Measurements from ENCODE around the gene HLA-C.

DNA sequence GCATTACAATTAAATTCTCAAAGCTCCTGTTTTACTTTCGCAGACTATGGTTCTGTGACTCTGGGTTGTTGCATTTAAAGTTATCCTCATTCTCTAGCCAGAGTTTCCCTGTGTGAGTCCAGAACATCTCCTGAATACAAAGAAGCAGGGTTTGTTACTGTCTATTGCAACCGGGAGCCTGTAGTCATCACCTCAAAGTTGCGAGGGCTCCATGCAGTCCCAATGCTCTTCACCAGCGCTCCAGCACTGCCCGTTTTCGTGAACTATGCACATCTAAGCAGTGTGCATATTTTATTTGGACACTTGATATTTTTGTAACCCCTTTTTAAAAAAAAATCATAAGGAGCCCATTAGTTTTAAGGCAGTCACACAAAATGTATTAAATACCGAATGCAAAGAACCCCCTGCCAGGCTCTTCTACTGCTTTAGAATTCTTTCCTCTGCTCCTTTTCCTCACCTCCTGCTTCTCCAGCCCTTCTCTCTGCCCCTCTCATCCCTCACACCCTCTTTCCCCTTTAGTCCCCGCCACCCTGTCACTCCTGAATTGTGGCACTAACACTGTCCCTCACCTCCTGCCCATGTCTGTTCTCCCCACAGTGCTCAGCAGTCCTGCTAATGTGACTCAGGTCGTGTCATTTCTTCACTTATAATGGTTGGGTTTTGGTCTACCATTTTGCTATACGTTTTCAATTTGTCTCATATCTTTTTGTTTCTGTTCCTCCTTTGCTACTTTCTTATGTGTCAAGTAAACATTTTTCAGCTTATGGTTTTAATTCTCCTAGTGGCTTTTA, 1.1 kb upstream of the HLA-C start:
- TF ChIP-seq POLR2AphosphoS5 (IDR thresholded peaks at IDR 0.05): no peak
- TF ChIP-seq, protein P1, sequence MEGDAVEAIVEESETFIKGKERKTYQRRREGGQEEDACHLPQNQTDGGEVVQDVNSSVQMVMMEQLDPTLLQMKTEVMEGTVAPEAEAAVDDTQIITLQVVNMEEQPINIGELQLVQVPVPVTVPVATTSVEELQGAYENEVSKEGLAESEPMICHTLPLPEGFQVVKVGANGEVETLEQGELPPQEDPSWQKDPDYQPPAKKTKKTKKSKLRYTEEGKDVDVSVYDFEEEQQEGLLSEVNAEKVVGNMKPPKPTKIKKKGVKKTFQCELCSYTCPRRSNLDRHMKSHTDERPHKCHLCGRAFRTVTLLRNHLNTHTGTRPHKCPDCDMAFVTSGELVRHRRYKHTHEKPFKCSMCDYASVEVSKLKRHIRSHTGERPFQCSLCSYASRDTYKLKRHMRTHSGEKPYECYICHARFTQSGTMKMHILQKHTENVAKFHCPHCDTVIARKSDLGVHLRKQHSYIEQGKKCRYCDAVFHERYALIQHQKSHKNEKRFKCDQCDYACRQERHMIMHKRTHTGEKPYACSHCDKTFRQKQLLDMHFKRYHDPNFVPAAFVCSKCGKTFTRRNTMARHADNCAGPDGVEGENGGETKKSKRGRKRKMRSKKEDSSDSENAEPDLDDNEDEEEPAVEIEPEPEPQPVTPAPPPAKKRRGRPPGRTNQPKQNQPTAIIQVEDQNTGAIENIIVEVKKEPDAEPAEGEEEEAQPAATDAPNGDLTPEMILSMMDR (IDR thresholded peaks at IDR 0.05): no peak

Measured in breast epithelium (tissue), 3 donors.